Ectodermal cell (in vitro differentiated cells): ENCODE data around the gene C16orf54.
"Not testable (repeated sequence)": the region's sequence is repeated elsewhere in the genome, so short reads cannot be mapped to it uniquely, and the experiment has no call there.

Source experiments
- H3K27ac ChIP-seq: 2 replicates; pipeline ENCODE4 v1.7.0; 2013; ENCODE audit warnings: mild to moderate bottlenecking, low read depth, low read length; ENCODE audit not compliant: insufficient read depth, poor library complexity, severe bottlenecking
- H3K27me3 ChIP-seq: 2 replicates; pipeline ENCODE4 v1.7.0; 2013; ENCODE audit warnings: mild to moderate bottlenecking, low read length; ENCODE audit not compliant: insufficient read depth, control insufficient read depth, poor library complexity, severe bottlenecking
- H3K36me3 ChIP-seq: one replicate; pipeline ENCODE4 v1.7.0; 2013; ENCODE audit warnings: low read length; ENCODE audit not compliant: control insufficient read depth, insufficient read depth
- H3K4me1 ChIP-seq: one replicate; pipeline ENCODE4 v1.7.0; 2013; ENCODE audit warnings: low read length; ENCODE audit not compliant: control insufficient read depth, insufficient read depth
- H3K4me3 ChIP-seq: 2 replicates; pipeline ENCODE4 v1.7.0; 2013; ENCODE audit warnings: low read depth, low read length, control low read depth; ENCODE audit not compliant: insufficient read depth
- H3K9me3 ChIP-seq: 2 replicates; pipeline ENCODE4 v1.7.0; 2013; ENCODE audit warnings: mild to moderate bottlenecking, low read length, moderate library complexity; ENCODE audit not compliant: control insufficient read depth
- WGBS, 2 experiments: methylation state at CpG; one replicate each; pipeline ENCODE4 v1.1.7; 2013; ENCODE audit warnings: missing lambda C conversion rate in 2 of 2; 5-methylcytosine and 5-hydroxymethylcytosine counted together

Gene C16orf54

DNA sequence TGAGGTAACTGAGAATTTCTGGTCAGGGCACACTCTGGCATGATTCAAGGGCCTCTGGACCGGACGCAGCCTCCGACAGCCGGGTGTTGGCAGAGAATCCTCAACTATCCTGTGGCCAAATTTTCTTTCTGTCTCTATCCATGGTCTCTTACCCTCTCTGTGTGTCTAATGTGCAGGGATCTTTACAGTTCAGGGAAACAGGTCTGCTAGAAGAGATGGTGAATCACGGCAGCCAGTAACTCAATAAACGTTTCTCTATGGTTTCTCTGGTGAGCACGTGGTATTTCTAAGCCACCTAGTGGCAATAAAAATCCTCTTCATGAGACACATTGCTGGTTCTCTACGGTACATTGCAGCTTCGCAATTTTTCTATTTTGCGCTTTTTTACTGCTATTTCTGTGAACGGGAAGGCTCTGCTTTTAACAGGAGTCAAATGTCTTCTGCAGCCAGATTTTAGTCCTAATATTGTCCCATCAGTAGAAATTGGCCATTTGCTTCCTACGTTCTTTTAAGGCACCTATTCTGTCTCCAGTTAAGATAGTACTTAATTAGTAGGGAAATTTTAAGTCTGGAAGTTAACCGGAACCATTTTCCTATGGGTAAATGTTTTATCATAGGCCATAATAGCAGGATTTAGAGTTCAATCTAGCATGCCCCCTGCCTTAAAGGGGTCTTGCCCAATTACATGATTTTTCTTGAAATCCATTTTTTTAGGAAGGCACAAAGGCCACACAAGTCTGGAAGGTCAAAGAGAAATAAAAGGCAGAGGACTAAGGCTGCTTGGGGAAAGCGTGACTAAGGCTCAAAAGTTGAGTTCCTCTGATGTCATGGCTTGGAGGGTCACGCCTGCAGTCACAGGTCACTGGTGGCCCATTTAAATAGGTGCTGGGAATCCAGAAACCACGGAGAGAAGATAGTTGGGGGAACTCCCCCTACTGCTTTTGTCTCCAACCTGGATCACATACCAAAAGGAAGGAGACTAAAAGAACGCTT is 35.3 kb downstream of the C16orf54 start:
- Histone ChIP-seq H3K4me1 (peaks cover 7% of the 10 kb centered on the region), H3K9me3 (no peaks in the 10 kb centered on the region), H3K27me3 (no peaks in the 10 kb centered on the region), H3K36me3 (no peaks in the 10 kb centered on the region), H3K27ac (peak overlapping the region; percentile 74), H3K4me3 (peak overlapping the region; percentile 41)
- WGBS, 2 experiments = 20 to 21% methylated on average over 17 of the region's 17 CpGs

DNA sequence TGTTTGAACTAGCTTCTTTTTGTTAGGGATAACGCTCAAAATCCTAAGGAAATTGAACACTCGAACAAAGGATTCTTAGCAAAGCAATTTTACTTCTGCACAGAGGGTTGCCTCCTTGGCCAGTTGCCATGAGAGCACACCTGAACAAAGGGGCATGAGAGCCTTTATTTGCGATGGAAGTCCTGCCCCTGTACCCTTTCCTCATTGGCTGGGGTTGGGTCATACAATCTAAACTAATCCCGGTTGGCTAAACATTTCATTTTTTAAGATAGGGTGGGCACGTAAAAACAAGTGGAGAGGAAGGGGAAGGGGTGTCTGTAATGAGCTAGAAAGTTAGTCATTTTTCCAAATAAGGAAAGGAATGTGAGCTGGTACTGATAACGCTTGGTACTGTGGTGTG is 36.1 kb downstream of the C16orf54 start:
- H3K9me3 ChIP-seq, H3K36me3 ChIP-seq, H3K27me3 ChIP-seq, H3K4me1 ChIP-seq: not testable (repeated sequence)
- Histone ChIP-seq H3K4me3 (peak overlapping the region; percentile 41), H3K27ac (peak overlapping the region; percentile 45)
- 5 to 7% methylated on average over 6 of the region's 6 CpGs for WGBS, 2 experiments

DNA sequence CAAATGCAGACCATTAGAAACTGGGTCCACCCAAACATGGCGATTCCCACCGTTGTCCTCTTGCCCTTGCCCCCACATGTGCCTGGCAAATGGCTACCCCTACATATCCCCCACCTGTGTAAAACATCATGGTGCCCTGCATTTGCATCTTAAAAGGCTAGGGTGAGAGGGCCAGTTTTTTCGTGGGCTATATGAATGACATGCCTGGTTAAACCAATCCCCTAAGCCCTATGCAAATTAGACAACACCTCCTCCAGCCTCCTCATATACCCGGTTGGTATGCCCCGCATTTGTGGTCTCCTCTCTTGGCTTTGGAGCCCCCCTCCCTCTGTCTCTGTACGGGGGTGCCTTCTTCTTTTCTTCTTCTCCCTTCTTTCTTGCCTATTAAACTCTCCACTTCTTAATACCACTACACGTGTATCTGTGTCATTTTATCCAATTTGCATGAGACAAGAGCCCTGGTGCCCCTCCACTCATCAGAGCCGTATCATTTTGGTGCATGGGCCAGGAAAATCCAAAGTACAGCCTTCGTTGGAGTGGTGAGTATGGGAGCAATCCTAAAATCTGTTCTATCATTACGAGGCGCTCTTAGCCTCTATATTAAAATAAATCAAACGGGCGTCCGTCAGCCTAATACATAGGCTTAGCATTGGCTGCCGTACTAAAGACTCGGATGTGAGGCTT is 36.7 kb downstream of the C16orf54 start:
- H3K9me3 ChIP-seq = no peaks in the 10 kb centered on the region
- WGBS, 2 experiments = 9 to 10% methylated on average over 16 of the region's 16 CpGs
- H3K4me3 ChIP-seq = peak overlapping the region; percentile 41
- H3K36me3 ChIP-seq = no peaks in the 10 kb centered on the region
- H3K27ac ChIP-seq = peak overlapping the region; percentile 45
- no peaks in the 10 kb centered on the region for H3K27me3 ChIP-seq
- H3K4me1 ChIP-seq = peaks cover 7% of the 10 kb centered on the region

DNA sequence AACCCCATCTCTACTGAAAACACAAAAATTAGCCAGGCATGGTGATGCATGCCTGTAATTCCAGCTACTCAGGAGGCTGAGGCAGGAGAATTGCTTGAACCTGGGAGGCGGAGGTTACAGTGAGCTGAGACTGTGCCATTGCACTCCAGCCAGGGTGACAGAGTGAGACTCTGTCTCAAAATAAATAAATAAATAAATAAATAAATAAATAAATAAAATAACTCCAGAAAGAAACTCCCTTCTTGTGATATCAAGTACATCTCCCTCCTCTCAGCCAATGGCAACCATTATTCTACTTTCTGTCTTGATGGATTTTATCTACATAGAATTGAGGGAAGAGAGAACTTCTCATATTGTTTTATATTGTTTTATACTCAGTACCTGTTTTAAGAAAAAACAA is 38.6 kb downstream of the C16orf54 start:
- H3K4me3 ChIP-seq, H3K9me3 ChIP-seq, H3K36me3 ChIP-seq, H3K27me3 ChIP-seq, H3K27ac ChIP-seq, H3K4me1 ChIP-seq: not testable (repeated sequence)
- 95 to 100% methylated on average over 1 of the region's 1 CpG for WGBS, 2 experiments

DNA sequence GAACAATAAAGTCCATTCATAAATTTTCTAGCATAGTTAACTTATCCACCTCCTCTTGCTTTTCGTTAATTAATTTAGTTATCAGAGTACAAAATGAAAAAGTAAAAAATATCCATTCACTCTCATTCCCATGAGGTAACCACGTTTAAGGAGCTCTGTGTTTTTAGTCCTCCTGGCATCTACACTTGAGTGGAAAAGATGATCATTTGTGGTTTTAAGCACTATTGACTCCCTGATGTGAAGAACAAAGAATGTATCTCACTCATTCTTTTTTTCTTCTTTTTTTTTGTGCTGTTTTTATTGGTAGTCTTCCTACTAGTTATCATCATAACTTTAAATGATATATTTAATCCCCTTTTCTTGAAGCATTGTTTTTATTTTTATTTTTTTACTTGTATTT is 40.8 kb downstream of the C16orf54 start:
- Histone ChIP-seq H3K36me3 (no peaks in the 10 kb centered on the region), H3K4me3 (no peak overlapping the region), H3K27ac (no peak overlapping the region), H3K9me3 (no peaks in the 10 kb centered on the region), H3K27me3 (no peaks in the 10 kb centered on the region), H3K4me1 (no peaks in the 10 kb centered on the region)
- 80 to 81% methylated on average over 2 of the region's 2 CpGs for WGBS, 2 experiments

DNA sequence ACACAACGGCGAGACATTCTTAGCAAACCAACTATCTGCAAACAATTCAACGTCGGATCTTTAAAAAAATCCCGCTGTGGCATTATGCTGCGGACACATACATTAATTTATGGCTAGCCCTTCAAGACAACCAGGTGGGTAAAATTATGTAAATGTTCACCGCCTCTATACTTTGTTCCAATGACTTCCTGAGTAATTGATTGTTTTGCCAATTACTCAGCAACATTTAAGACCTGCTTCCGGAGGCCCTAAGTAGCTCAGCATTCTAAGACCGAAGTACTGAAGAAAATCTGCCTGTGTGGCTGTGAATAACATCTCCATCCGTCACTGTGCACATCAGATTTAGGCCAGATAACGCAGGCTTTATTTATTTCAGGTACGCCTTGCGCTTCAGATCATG is 43.5 kb downstream of the C16orf54 start:
- WGBS, 2 experiments = 91% methylated on average over 13 of the region's 13 CpGs
- no peaks in the 10 kb centered on the region for H3K4me1 ChIP-seq
- H3K9me3 ChIP-seq = no peaks in the 10 kb centered on the region
- peaks cover 7% of the 10 kb centered on the region for H3K36me3 ChIP-seq
- H3K4me3 ChIP-seq = no peak overlapping the region
- H3K27me3 ChIP-seq = no peaks in the 10 kb centered on the region
- no peak overlapping the region for H3K27ac ChIP-seq

DNA sequence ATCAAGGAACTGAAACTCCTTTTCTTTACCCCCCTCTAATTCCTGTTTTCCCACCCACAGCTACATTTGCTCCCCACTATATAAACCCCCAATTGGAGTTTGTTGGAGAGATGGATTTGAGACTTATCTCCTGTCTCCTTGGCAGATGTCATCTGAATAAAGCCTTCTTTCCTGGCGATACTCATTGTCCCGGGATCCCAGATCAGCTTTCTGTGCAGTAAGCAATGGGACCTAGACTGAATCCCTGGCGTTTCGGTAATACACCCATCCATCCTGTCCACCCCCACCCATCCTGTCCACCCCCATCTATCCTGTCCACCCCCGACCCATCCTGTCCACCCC is 44.6 kb downstream of the C16orf54 start:
- H3K4me1 ChIP-seq = no peaks in the 10 kb centered on the region
- no peaks in the 10 kb centered on the region for H3K9me3 ChIP-seq
- no peaks in the 10 kb centered on the region for H3K27me3 ChIP-seq
- H3K36me3 ChIP-seq = peaks cover 14% of the 10 kb centered on the region
- no peak overlapping the region for H3K4me3 ChIP-seq
- 93 to 99% methylated on average over 4 of the region's 5 CpGs for WGBS, 2 experiments
- H3K27ac ChIP-seq = no peak overlapping the region

DNA sequence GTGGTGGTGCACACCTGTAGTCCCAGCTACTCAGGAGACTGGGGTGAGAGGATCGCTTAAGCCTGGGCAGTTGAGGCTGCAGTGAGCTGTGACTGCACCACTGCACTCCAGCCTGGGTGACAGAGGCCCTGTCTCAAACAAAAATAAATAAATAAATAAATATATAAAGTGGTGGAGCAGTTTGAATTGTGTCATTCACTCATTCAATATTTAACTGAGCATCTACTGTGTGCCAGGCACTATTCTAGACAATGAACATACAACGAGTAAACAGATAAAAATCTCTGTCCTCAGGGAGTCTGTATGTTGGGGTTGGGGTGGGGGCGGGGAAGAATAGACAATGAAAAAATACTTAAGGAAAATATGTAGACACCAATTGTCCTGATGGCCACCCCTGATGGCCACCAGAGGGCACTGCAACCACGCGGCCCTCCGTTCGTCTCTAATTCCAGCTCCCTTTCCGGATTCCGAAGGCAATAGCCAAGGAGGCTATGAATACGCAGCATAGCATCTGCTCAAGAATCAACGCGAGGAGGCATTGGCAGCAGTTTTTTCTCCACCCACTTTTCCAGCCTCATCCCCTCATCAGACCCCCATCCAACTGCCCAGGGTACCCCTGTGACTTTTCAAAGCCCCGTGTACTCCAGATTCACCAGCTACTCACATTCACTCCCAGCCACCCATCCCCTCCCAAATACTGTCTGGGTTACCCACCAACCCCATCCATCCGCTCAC is 45.4 kb downstream of the C16orf54 start:
- no peaks in the 10 kb centered on the region for H3K4me1 ChIP-seq
- H3K4me3 ChIP-seq = no peak overlapping the region
- no peak overlapping the region for H3K27ac ChIP-seq
- 18 to 21% methylated on average over 13 to 14 of the region's 14 CpGs for WGBS, 2 experiments
- H3K27me3 ChIP-seq = no peaks in the 10 kb centered on the region
- H3K9me3 ChIP-seq = no peaks in the 10 kb centered on the region
- peaks cover 14% of the 10 kb centered on the region for H3K36me3 ChIP-seq

DNA sequence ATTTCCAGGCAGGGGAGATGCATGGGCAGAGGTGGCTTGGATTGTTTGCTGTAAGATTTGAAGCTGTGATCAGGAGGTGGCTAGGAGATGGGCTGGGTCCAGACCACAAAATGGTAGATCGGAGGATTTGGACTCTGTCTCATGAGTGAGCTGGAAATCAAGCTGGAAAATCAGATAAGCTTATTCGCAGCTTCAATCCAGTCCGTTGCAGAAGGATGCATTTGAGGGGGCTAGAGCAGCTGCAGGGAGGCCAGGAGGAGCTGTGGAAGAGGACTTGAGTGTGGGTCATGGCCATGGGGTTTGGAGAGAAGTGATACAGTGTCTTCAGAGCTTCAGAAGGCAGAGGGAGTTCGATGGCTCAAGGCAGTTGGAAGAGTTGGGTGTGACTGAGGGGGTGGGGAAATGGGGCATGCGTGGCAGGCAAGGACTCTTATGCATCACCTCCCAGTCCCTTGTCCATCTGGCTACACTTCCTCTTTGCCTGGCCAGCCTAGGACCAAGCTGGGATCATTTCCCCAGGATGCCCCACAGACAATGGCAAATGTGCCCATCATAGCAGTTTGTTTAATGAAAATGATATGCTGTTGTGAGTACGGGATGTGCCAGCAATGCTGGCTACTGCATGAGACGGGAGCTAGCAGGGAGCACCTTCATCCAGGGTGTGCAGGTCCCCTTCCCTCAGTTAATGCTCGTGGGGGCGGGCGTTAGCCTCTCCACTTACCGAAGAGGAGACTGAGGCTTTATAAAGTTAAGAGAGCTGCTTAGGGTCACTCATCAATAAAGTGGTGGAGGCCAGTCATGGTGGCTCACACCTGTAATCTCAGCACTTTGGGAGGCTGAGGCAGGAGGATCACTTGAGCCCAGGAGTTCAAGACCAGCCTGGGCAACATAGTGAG is 46.2 kb downstream of the C16orf54 start:
- Histone ChIP-seq H3K36me3 (peaks cover 14% of the 10 kb centered on the region), H3K9me3 (no peaks in the 10 kb centered on the region), H3K27ac (no peak overlapping the region), H3K27me3 (no peaks in the 10 kb centered on the region), H3K4me1 (no peaks in the 10 kb centered on the region), H3K4me3 (no peak overlapping the region)
- WGBS, 2 experiments = 86 to 89% methylated on average over 11 of the region's 11 CpGs
